HG03342 (cell line): Measurements from ENCODE around the gene ERBB2.
"Not testable (repeated sequence)": the region's sequence is repeated elsewhere in the genome, so short reads cannot be mapped to it uniquely, and the experiment has no call there.

Source experiments
- ATAC-seq: cut with Tn5 transposase; IDR thresholded peaks from one replicate; pipeline ENCODE4 v1.9.1; 2021; ENCODE audit warnings: mild to moderate bottlenecking, moderate library complexity; ENCODE audit not compliant: unreplicated experiment

The ERBB2 gene

GRCh38 chr17:39677542-39678339, 22.1 kb upstream of the ERBB2 start:
- ATAC-seq, result no peak

- no peak for ATAC-seq
These were observed 21.3 kb upstream of the ERBB2 start for GRCh38 chr17:39678340-39679116.

- no peak for ATAC-seq
These were observed 20.2 kb upstream of the ERBB2 start for GRCh38 chr17:39679521-39680192.

- ATAC-seq, result no peak
These were observed 16.4 kb upstream of the ERBB2 start for GRCh38 chr17:39683295-39683939.

DNA sequence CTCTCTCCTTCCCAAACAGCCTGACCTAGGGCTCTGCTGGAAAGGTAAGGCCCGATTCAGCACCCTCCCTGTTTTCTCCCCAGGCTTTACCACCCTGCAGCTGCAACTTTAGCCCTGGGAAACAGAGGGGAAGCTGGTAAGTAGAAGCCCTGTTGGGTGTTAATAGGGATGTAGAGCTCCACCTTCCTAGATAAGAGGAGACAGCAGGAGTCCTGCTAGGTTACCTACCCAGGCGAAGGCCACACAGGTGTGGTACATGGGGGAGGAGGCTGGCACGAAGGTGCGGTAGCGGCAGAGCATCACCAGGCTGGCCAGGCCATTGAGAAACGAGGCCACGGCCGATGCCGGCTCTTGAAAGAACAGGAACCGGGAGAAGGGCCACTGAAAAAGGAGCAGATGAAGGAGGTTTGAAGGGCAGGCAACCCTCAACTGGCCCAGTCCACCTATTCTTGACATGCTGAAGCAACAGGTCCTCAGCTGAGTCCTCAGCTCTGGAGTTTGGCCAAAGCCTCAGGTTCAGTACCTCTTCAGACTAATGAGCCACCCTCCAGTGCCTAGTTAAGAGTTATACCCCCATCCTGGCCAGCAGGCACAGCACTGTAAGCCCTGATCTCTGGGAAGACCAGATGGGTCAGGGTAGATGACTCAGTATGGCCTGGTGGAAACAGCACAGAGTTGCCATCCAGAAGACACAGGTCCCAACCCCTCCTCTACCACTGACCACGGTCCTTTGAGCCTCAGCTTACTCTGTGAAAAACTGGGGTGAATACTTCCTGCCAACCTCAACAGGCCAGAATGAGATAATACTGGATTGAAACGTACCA, 15.3 kb upstream of the ERBB2 start:
- no peak for ATAC-seq

- no peak for ATAC-seq
These were observed 12.7 kb upstream of the ERBB2 start for GRCh38 chr17:39687101-39687545.

GRCh38 chr17:39687546-39688474, 12.1 kb upstream of the ERBB2 start, which contains the start of gene PGAP3:
TSS of gene PGAP3 (minus strand) at chr17:39688057. CDS start at chr17:39688014, 43 bp downstream.
- peak; percentile 86 for ATAC-seq

DNA sequence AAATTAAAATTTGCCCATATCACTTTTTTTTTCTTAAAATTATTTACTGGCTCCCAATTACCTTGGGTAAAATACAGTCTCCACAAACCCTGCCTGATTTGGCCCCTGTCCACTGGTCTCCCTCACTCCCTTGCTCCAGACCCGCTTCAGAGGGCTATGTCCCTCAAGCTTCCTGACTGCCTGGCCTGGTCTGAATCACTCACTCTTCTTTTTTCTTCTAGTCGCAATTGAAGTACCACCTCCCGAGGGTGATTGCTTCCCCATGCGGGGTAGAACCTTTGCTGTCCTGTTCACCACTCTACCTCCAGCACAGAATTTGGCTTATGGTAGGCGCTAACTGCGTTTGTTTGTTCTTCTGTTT, 11.4 kb upstream of the ERBB2 start:
- ATAC-seq, result no peak

GRCh38 chr17:39688945-39689344, 10.9 kb upstream of the ERBB2 start:
- no peak for ATAC-seq

GRCh38 chr17:39694593-39694992, 5.3 kb upstream of the ERBB2 start:
- ATAC-seq, result no peak

- no peak for ATAC-seq
These were observed 4.8 kb upstream of the ERBB2 start for GRCh38 chr17:39695089-39695474.

GRCh38 chr17:39696731-39697130, 3.1 kb upstream of the ERBB2 start:
- no peak for ATAC-seq

- ATAC-seq, result no peak
These were observed 1.9 kb upstream of the ERBB2 start for GRCh38 chr17:39697961-39698360.

- ATAC-seq, result not testable (repeated sequence)
These were observed 577 bp upstream of the ERBB2 start for GRCh38 chr17:39699157-39699817.

GRCh38 chr17:39700148-39700987, 504 bp downstream of the ERBB2 start:
- ATAC-seq, result no peak

- ATAC-seq, result no peak
These were observed 1.3 kb downstream of the ERBB2 start for GRCh38 chr17:39701012-39701783.
